Femur (tissue), 1 donor: Measurements from ENCODE around the gene SH3TC1.

ENCODE experiments used
- DNase-seq: peaks from one replicate; pipeline ENCODE4 v3.0.0-alpha.2; 2017

The SH3TC1 gene

GRCh38 chr4:8233672-8234484 is 34.8 kb downstream of the SH3TC1 start:
- DNase-seq = no peak

DNA sequence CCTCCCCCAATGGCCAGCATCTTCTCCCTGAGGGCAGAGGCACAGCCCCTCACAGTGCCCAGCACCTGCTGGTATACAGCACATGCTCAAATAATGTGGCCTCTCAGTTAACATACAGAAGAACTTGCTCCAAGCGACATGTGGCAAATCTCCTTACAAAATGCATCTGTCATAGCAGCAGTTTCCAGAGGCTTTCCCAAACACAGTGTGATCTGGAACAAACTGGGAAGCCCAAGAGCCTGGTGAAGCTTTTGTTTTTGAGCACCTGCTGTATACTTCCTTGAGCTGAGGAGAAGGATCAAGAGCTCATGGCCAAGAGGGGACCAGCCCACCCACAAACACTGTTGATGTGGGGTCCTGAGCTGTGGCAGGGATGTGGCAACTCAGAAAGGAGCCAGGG is 35.6 kb downstream of the SH3TC1 start:
- DNase-seq = no peak

- no peak for DNase-seq
These were observed 36.1 kb downstream of the SH3TC1 start for GRCh38 chr4:8235224-8235623.

GRCh38 chr4:8235686-8236085 is 36.6 kb downstream of the SH3TC1 start:
- DNase-seq = no peak

GRCh38 chr4:8236106-8236919 is 37.2 kb downstream of the SH3TC1 start:
- no peak for DNase-seq

- DNase-seq = no peak
These were observed 37.8 kb downstream of the SH3TC1 start for GRCh38 chr4:8236920-8237195.

DNA sequence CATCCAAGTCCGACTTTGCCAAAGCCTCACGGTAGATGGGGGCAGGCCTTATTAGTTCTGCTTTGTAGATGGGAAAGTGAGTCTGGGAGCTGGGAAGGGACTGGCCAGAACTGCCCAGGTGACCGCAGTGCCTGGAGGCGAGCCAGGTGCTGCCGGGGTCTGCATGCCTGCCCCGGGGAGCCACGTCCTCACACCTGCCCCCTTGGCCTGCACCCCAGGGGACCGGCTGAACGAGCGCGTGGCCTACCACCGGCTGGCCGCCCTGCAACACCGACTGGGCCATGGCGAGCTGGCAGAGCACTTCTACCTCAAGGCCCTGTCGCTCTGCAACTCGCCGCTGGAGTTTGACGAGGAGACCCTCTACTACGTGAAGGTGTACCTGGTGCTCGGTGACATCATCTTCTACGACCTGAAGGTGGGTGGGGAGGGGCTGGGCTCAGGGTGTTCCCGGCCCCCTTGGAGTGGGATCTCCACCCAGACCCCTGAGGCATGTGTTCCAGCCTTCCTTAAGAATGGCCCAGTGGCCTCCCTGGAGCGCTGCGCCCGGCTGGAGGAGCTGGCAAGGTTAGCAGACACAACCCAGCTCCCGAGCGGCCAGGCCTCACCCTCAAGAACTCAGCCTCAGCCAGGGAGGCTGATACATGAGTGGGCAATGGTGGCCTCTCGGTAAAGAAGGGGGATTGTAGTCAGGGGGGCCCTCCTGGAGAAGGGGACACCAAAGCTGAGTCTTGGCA is 38.3 kb downstream of the SH3TC1 start:
- DNase-seq = no peak

DNA sequence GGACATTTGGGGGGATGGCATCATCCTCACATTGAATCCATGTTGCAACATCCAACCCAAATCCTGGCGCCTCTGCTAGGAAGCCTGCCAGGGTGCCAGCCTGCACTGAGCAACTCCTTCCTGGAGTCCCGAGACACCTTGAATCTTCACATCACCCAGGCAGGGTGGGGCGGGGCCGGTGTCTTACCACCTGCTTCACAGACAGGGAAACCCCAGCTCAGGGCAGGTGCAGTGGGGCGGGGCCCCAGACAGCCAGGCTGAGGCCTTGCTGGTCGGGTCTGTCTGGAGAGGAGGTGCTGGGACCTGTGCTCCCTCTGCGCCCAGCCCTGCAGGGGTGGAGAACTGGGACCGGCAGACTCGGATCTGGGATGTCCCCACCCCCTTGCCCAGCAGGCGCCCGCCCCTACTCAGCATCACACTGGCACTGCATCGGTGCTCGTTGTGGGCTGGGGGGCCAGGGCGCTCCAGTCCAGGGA is 39.0 kb downstream of the SH3TC1 start:
- DNase-seq = no peak

DNA sequence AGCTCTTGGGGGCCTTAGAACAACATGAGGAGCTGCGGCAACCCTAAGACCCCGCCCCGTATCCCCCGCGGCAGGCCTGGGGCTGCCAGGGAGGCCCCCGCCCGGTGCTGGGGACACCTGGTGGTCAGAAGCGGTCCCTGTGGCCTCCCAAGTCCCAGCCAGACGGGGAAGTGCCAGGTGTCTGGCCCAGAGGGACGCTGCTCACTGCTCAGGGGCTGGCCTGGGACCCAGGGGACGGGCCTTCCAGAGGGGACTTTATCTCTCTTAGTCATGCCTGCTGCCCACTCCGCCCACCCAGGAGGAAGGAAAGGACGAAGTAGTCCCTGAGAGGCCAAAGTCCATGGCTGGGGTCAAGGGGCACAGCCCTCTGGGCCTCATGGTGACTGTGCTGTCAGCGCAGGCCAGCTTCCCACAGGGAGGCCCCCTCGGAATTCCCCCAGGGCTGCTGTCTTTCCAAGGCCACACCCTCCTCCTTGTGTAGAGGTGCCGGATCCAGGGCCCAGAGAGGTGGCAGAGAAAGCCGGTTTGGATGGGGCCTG is 39.5 kb downstream of the SH3TC1 start:
- DNase-seq = no peak

DNA sequence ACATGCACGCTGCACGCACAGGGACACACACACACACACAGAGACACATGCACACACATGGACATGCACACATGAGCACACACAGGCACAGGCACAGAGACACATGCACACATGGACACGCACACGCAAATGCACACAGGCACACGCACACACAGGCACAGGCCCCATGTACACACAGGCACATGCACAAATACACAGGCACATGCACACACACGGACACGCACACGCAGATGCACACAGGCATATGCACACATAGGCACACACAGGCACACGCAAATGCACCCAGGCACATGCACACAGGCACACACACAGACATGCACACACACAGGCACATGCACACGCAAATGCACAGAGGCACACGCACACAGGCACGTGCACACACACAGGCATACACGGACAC is 40.1 kb downstream of the SH3TC1 start:
- DNase-seq = no peak

- no peak for DNase-seq
These were observed 40.6 kb downstream of the SH3TC1 start for GRCh38 chr4:8239661-8240060.

- DNase-seq = no peak
These were observed 41.3 kb downstream of the SH3TC1 start for GRCh38 chr4:8240211-8241041.

DNA sequence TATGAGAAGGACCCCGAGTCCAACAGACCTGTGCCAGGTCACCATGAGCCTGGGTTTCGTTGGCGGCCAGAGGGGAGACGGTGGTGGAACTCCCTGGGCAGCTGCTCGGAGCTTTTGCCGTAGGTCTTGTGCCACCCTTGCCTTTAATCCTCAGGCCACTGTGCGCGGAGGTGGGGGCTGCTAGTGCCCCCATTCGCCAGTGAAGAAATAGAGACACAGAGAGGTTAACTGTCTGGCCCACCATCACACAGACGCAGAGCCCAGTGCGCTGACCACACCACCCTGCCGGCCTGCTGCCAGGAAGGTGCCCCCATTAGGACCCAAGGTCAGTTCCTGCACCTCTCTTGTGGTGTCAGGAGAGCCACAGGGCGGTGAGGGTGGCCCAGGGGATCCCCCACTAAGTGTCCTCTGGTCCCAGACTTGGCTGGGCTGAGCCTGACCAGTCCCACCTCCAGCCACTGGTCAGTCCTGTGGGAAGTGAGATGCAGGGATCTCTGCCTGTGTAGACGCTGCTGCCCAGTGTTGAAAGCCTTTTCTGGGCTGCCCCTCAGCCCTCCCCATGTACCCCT is 42.2 kb downstream of the SH3TC1 start:
- DNase-seq = no peak

- DNase-seq = peak; percentile 97
These were observed 43.0 kb downstream of the SH3TC1 start for GRCh38 chr4:8241895-8242696.

DNA sequence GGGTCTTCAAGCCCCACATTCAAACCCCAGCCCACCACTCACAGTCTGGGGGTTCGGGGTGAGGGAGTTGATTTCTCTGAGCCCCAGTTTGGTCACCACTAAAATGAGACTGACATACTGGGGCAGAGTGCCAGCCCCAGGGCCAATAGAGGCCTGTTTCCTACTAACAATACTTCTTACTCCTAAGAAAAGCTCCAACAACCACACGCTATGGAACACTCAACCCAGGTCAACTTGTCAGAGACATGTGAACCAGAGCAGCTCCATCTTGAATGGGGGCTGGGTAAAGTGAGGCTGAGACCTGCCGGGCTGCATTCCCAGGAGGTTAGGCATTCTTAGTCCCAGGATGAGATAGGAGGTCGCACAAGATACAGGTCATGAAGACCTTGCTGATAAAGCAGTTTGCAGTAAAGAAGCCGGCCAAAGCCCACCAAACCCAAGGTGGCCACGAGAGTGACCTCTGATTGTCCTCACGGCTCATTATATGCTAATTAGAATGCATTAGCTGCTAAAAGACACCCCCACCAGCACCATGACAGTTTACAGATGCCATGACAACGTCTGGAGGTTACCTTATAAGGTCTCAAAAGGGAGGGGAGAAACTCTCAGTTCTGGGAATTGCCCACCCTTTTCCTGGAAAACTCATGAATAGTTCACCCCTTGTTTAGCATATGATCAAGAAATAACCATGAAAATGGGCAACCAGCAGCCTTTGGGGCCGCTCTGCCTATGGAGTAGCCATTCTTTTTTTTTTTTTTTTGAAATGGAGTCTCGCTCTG is 43.9 kb downstream of the SH3TC1 start:
- DNase-seq = no peak

DNA sequence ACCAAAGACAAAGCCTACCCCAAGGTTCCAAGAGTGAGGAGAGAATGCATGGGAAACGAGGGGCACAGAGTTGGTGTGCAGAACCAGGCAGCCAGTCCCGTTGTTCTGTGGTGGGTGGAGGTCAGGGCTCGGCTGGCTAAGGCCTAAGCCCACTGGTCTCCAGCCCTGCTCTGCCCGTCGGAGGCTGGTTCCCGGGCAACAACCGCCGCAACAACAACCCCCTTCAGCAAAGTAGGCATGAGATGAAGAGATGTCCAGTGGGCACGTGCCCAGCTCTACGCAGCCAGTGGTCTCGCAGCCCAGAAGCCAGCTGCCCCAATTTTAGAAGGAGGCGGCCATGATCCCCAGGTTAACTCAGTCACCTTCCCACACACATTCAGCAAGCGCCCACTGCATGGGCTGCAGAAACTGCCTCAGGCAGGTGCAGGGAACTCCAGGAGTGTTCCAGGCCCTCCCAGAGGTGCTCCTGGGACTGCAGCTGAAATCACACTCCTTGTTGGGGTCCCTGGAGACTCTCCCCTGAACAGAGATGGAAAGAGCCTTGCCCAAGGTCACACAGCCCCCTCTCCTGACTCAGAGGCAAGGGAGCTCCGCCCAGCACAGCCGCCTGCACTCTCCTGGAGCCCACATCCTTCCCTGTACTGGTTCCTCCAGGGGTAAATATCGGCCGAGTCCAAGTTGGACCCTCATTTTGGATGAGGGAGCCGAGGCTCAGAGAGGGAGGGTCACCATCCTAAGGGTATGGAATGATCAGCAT is 45.1 kb downstream of the SH3TC1 start:
- no peak for DNase-seq

GRCh38 chr4:8244931-8245460 is 45.9 kb downstream of the SH3TC1 start:
- DNase-seq = no peak

GRCh38 chr4:8245884-8246833 is 47.1 kb downstream of the SH3TC1 start:
- DNase-seq = no peak
